GM12864 (cell line): ENCODE results near the gene FBXO21.

Source experiments
- DNase-seq: peaks from one replicate; pipeline ENCODE4 v3.0.0-alpha.2; 2011; ENCODE audit warnings: low read depth
- H3K4me3 ChIP-seq: 2 replicates; pipeline ENCODE4 v1.5.1; 2011; ENCODE audit warnings: mild to moderate bottlenecking, low read depth, low read length, control low read depth
- TF ChIP-seq, protein P1 (sequence below): IDR thresholded peaks from 2 replicates; pipeline ENCODE4 v1.5.1; 2011; ENCODE audit warnings: low read depth, mild to moderate bottlenecking, moderate library complexity, low read length, control low read depth, inconsistent platforms; ENCODE audit errors: missing control alignments

The FBXO21 gene

DNA sequence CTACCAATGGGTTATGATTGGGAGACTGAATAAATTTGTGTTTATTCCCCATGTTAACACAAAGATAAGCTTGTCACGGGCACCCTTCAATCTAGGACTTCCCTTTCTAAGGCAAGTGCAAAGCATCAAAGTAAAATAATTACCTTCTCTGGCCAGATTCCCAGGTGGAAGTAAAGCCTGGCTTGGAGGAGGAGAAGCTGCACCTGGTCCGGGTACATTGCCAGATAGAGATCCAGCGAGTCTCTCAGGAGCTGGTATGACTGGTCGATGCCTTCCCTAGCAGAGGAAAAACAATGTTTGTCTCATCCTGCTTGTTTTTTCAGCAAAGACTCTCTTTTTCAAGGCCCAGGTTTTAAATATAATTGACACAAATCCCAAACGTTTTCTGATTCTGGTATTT is 24.9 kb downstream of the FBXO21 start:
- H3K4me3 ChIP-seq = no peak overlapping the region
- DNase-seq = no peak
- TF ChIP-seq, protein P1, sequence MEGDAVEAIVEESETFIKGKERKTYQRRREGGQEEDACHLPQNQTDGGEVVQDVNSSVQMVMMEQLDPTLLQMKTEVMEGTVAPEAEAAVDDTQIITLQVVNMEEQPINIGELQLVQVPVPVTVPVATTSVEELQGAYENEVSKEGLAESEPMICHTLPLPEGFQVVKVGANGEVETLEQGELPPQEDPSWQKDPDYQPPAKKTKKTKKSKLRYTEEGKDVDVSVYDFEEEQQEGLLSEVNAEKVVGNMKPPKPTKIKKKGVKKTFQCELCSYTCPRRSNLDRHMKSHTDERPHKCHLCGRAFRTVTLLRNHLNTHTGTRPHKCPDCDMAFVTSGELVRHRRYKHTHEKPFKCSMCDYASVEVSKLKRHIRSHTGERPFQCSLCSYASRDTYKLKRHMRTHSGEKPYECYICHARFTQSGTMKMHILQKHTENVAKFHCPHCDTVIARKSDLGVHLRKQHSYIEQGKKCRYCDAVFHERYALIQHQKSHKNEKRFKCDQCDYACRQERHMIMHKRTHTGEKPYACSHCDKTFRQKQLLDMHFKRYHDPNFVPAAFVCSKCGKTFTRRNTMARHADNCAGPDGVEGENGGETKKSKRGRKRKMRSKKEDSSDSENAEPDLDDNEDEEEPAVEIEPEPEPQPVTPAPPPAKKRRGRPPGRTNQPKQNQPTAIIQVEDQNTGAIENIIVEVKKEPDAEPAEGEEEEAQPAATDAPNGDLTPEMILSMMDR = no peak

GRCh38 chr12:117162633-117163032 is 27.6 kb downstream of the FBXO21 start:
- TF ChIP-seq, protein P1 = no peak
- DNase-seq = no peak
- H3K4me3 ChIP-seq = no peak overlapping the region

- DNase-seq = no peak
- no peak overlapping the region for H3K4me3 ChIP-seq
- TF ChIP-seq, protein P1 = no peak
These were observed 28.1 kb downstream of the FBXO21 start for GRCh38 chr12:117162167-117162539.

- TF ChIP-seq, protein P1 = no peak
- H3K4me3 ChIP-seq = no peak overlapping the region
- DNase-seq = no peak
These were observed 28.7 kb downstream of the FBXO21 start for GRCh38 chr12:117161460-117162166.

- no peak overlapping the region for H3K4me3 ChIP-seq
- DNase-seq = no peak
- TF ChIP-seq, protein P1 = no peak
These were observed 30.6 kb downstream of the FBXO21 start for GRCh38 chr12:117159674-117160073.

DNA sequence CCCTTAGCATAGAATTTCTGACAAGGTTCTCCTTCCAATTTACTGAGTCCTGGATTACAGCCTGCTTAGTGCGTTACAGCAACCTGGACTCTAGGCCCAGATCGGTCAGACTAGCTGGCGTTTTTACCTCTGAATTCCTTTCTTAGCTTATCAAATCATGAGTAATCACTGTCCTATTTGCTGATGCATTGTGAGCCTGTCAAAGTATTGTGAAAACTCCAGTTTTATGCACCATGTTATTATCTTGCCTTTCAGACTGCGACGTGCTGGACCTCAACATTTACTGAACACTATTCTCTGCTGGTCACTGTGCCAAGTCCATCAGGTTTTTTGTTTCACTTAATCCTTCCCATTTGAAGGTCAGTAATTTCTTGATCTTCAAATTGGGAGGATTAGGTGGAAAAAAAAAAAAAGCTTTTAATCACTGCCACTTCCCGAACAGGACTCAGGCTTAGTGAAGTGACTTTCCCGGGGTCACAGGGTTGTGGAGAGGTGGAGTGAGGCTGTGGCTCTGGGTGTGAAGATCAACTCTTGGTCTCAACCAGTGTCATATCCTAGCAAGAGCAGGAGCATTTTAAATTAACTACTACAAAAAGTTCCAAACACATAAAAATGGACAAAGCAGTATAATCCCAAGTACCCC is 31.2 kb downstream of the FBXO21 start:
- H3K4me3 ChIP-seq = no peak overlapping the region
- TF ChIP-seq, protein P1 = no peak
- DNase-seq = no peak

DNA sequence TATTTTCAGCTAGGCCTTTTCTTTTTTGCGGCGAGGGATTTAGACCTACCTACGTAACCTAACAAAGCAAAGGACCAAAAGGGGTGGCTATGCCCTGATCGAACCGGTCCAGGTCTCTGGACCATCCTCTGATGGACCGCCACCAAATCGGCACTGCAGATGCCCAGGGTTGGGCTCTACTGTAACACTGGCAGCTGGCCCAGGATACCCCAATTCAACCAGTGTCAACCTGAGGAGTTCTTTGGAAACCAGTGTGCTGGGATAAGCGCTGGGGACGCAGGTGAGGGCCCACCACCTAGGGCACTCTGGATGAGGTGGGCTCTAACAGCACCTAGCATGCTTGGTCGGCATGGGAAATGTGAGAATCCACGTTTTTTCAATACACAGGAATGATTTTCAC is 32.2 kb downstream of the FBXO21 start:
- H3K4me3 ChIP-seq = no peak overlapping the region
- TF ChIP-seq, protein P1 = no peak
- DNase-seq = no peak
